Liver (tissue), 9 donors: ENCODE measurements around the gene ITPA. TPM values are rescaled to one million over a fixed set of nuclear protein-coding genes. Genes with fewer than 3 reads are reported as not detected.

ENCODE experiments used
- DNase-seq: peaks from one replicate; pipeline ENCODE4 v3.0.0-alpha.2; 2017; ENCODE audit warnings: low spot score
- H3K27ac ChIP-seq, 2 donors: one replicate each; pipeline ENCODE4 v1.7.0; 2013; ENCODE audit warnings: inconsistent platforms in 2 of 2, low read length in 2 of 2, control low read depth in 1 of 2, low read depth in 1 of 2, mild to moderate bottlenecking in 1 of 2
- H3K27me3 ChIP-seq, 4 donors: one replicate each; pipeline versions ENCODE4 v1.6.1 to v1.7.0; 2013; ENCODE audit warnings: low read length in 3 of 4, inconsistent platforms in 1 of 4, mild to moderate bottlenecking in 1 of 4, moderate library complexity in 1 of 4; ENCODE audit not compliant: control insufficient read depth in 4 of 4, insufficient read depth in 4 of 4
- H3K36me3 ChIP-seq, 4 donors: one replicate each; pipeline versions ENCODE4 v1.6.1 to v1.7.0; 2013; ENCODE audit warnings: low read length in 3 of 4, mild to moderate bottlenecking in 3 of 4, low read depth in 1 of 4, moderate library complexity in 1 of 4; ENCODE audit not compliant: control insufficient read depth in 4 of 4, insufficient read depth in 3 of 4
- H3K4me1 ChIP-seq, 4 donors: one replicate each; pipeline versions ENCODE4 v1.6.1 to v1.7.0; 2013; ENCODE audit warnings: low read length in 3 of 4, mild to moderate bottlenecking in 3 of 4, moderate library complexity in 1 of 4; ENCODE audit not compliant: control insufficient read depth in 4 of 4, insufficient read depth in 4 of 4
- H3K4me3 ChIP-seq, 3 donors: one replicate each; pipeline versions ENCODE4 v1.6.1 to v1.7.0; 2013; ENCODE audit warnings: low read length in 3 of 3, control low read depth in 1 of 3, low read depth in 1 of 3, mild to moderate bottlenecking in 1 of 3
- H3K9ac ChIP-seq, 2 donors: one replicate each; pipeline ENCODE4 v1.7.0; 2013; ENCODE audit warnings: low read length in 2 of 2, mild to moderate bottlenecking in 2 of 2, moderate library complexity in 2 of 2, control low read depth in 1 of 2, low read depth in 1 of 2
- H3K9me3 ChIP-seq, 4 donors: one replicate each; pipeline versions ENCODE4 v1.6.1 to v1.7.0; 2013; ENCODE audit warnings: low read length in 3 of 4; ENCODE audit not compliant: control insufficient read depth in 4 of 4
- EGR1 ChIP-seq, 2 donors: IDR thresholded peaks; 2 replicates each; pipeline ENCODE4 v1.6.1; 2016 to 2018; ENCODE audit warnings: antibody characterized with exemption in 2 of 2, low read depth in 2 of 2
- FOXA1 ChIP-seq: IDR thresholded peaks from 2 replicates; pipeline ENCODE4 v1.6.1; 2016; ENCODE audit warnings: antibody characterized with exemption
- FOXA2 ChIP-seq: IDR thresholded peaks from 2 replicates; pipeline ENCODE4 v1.6.1; 2016; ENCODE audit warnings: antibody characterized with exemption
- GABPA ChIP-seq, 2 donors: IDR thresholded peaks in 1 of 2; conservative IDR thresholded peaks in 1 of 2; 2 replicates each; pipeline ENCODE4 v1.6.1; 2016; ENCODE audit warnings: antibody characterized with exemption in 2 of 2, mild to moderate bottlenecking in 1 of 2, moderate library complexity in 1 of 2
- HNF4A ChIP-seq, 2 donors: conservative IDR thresholded peaks; 2 replicates each; pipeline ENCODE4 v1.6.1; 2016; ENCODE audit warnings: antibody characterized with exemption in 2 of 2, mild to moderate bottlenecking in 2 of 2
- JUND ChIP-seq, 2 donors: IDR thresholded peaks; 2 replicates each; pipeline ENCODE4 v1.6.1; 2016; ENCODE audit warnings: antibody characterized with exemption in 2 of 2
- NR2F2 ChIP-seq: IDR thresholded peaks from 2 replicates; pipeline ENCODE4 v1.6.1; 2016; ENCODE audit warnings: antibody characterized with exemption
- RAD21 ChIP-seq, 2 donors: IDR thresholded peaks; 2 replicates each; pipeline ENCODE4 v1.6.1; 2016; ENCODE audit warnings: antibody characterized with exemption in 2 of 2, mild to moderate bottlenecking in 2 of 2
- SP1 ChIP-seq: IDR thresholded peaks from 2 replicates; pipeline ENCODE4 v1.6.1; 2018; ENCODE audit warnings: antibody characterized with exemption, mild to moderate bottlenecking
- TAF1 ChIP-seq: conservative IDR thresholded peaks from 2 replicates; pipeline ENCODE4 v1.6.1; 2016; ENCODE audit warnings: antibody characterized with exemption, mild to moderate bottlenecking
- YY1 ChIP-seq: IDR thresholded peaks from 2 replicates; pipeline ENCODE4 v1.6.1; 2016; ENCODE audit warnings: antibody characterized with exemption, mild to moderate bottlenecking
- WGBS: extraction: QIAGEN DNeasy Blood & Tissue Kit; methylation state at CpG from one replicate; pipeline ENCODE4 v1.1.7; 2013; 5-methylcytosine and 5-hydroxymethylcytosine counted together
- polyA plus RNA-seq, 2 donors: library from polyadenylated mRNA; stranded (reverse) in 1 of 2; unstranded in 1 of 2; fragments of 200-250 nt in 1 of 2; fragments of >200 nt in 1 of 2; fragmentation: Nextera tagmentation in 1 of 2; extraction: Ambion mirVana in 1 of 2; gene quantifications; one replicate each; pipeline versions ENCODE4 v1.2.1 to v1.2.3, GENCODE V29; 2013 to 2015
- total RNA-seq, 2 donors: library from RNA; depleted of rRNA; stranded (reverse); fragments of >200 nt; gene quantifications; one replicate each; pipeline ENCODE4 v1.2.3, GENCODE V29; 2014
- TF ChIP-seq, protein P1 (sequence below): IDR thresholded peaks from 2 replicates; pipeline ENCODE4 v1.6.1; 2016; ENCODE audit warnings: antibody characterized with exemption
- TF ChIP-seq, protein P2 (sequence below): IDR thresholded peaks from 2 replicates; pipeline ENCODE4 v1.6.1; 2016; ENCODE audit warnings: antibody characterized with exemption
- TF ChIP-seq, protein P3 (sequence below): IDR thresholded peaks from 2 replicates; pipeline ENCODE4 v1.6.1; 2016; ENCODE audit warnings: antibody characterized with exemption, mild to moderate bottlenecking
- TF ChIP-seq, protein P4 (sequence below): IDR thresholded peaks from 2 replicates; pipeline ENCODE4 v1.6.1; 2016; ENCODE audit warnings: antibody characterized with exemption
- TF ChIP-seq, protein P5 (sequence below): fragments of 150-350 bp; IDR thresholded peaks from 2 replicates; pipeline ENCODE4 v1.5.1; 2017; ENCODE audit warnings: improper control_type of control experiment, low read depth, low read length; ENCODE audit not compliant: missing input control
- donor health status: healthy.
- donor health status: healthy.
- donor health status: healthy.
- donor health status: healthy.
- donor health status: healthy.

ITPA gene
- total and polyA plus RNA-seq, 4 donors, result 14.4 to 39.8 (median 19.7) TPM

DNA sequence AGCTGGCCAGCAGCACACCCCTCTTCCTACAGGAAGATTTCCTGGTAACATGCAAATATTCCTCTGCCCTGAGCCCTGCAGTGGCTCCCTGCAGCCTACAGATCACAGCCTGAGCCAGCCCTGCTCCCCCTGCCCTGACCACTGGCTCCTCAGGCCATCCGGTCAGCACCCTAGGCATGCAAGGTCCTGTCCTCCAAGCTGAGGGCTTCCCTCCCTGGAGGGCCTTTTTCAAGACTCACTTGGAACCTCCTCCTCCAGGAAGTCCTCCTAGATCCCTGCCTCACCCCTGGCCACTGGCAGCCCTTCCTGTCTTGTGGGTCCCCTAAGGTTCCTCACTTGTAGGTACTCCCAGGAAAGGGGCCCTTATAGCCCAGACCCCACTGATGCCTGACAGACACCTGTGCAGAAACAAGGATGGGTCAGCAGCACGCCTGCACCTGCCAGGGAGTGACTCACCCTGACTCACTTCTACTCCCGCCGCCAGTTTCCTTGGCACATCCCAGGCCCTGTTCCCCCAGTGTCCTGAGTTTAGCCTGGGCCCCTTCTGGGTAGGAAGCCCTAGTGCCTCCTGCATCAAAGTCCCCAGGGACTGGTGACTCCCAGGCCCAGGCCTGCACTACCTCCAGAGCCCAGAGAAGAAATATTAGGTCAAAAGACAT, 26.5 kb downstream of the ITPA start:
- H3K9me3 ChIP-seq, result no peaks in the 10 kb centered on the region
- DNase-seq, result no peak
- H3K4me3 ChIP-seq, result no peak overlapping the region
- H3K9ac ChIP-seq, result no peak overlapping the region
- H3K27me3 ChIP-seq, result peaks cover 0 to 8% (median 1%) of the 10 kb centered on the region in 4 donors
- TF ChIP-seq, protein P1, sequence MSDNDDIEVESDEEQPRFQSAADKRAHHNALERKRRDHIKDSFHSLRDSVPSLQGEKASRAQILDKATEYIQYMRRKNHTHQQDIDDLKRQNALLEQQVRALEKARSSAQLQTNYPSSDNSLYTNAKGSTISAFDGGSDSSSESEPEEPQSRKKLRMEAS, result no peak
- no peak for TF ChIP-seq RAD21 (IDR thresholded peaks at IDR 0.05)
- no peak for TF ChIP-seq TAF1
- TF ChIP-seq YY1, result no peak
- TF ChIP-seq, protein P2, sequence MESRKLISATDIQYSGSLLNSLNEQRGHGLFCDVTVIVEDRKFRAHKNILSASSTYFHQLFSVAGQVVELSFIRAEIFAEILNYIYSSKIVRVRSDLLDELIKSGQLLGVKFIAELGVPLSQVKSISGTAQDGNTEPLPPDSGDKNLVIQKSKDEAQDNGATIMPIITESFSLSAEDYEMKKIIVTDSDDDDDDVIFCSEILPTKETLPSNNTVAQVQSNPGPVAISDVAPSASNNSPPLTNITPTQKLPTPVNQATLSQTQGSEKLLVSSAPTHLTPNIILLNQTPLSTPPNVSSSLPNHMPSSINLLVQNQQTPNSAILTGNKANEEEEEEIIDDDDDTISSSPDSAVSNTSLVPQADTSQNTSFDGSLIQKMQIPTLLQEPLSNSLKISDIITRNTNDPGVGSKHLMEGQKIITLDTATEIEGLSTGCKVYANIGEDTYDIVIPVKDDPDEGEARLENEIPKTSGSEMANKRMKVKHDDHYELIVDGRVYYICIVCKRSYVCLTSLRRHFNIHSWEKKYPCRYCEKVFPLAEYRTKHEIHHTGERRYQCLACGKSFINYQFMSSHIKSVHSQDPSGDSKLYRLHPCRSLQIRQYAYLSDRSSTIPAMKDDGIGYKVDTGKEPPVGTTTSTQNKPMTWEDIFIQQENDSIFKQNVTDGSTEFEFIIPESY, result no peak
- no peak for TF ChIP-seq HNF4A (conservative IDR thresholded peaks at IDR 0.05)
- TF ChIP-seq, protein P3, sequence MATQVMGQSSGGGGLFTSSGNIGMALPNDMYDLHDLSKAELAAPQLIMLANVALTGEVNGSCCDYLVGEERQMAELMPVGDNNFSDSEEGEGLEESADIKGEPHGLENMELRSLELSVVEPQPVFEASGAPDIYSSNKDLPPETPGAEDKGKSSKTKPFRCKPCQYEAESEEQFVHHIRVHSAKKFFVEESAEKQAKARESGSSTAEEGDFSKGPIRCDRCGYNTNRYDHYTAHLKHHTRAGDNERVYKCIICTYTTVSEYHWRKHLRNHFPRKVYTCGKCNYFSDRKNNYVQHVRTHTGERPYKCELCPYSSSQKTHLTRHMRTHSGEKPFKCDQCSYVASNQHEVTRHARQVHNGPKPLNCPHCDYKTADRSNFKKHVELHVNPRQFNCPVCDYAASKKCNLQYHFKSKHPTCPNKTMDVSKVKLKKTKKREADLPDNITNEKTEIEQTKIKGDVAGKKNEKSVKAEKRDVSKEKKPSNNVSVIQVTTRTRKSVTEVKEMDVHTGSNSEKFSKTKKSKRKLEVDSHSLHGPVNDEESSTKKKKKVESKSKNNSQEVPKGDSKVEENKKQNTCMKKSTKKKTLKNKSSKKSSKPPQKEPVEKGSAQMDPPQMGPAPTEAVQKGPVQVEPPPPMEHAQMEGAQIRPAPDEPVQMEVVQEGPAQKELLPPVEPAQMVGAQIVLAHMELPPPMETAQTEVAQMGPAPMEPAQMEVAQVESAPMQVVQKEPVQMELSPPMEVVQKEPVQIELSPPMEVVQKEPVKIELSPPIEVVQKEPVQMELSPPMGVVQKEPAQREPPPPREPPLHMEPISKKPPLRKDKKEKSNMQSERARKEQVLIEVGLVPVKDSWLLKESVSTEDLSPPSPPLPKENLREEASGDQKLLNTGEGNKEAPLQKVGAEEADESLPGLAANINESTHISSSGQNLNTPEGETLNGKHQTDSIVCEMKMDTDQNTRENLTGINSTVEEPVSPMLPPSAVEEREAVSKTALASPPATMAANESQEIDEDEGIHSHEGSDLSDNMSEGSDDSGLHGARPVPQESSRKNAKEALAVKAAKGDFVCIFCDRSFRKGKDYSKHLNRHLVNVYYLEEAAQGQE, result no peak
- no peak for TF ChIP-seq GABPA (IDR thresholded peaks at IDR 0.05 in 1 of 2, conservative IDR thresholded peaks at IDR 0.05 in 1 of 2)
- TF ChIP-seq, protein P4, sequence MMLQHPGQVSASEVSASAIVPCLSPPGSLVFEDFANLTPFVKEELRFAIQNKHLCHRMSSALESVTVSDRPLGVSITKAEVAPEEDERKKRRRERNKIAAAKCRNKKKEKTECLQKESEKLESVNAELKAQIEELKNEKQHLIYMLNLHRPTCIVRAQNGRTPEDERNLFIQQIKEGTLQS, result no peak
- no peak for TF ChIP-seq EGR1 (IDR thresholded peaks at IDR 0.05; ENCODE audit: low read depth in 2 of 2)
- TF ChIP-seq FOXA2, result no peak
- TF ChIP-seq SP1, result no peak
- TF ChIP-seq JUND (IDR thresholded peaks at IDR 0.05), result no peak
- no peak for TF ChIP-seq NR2F2
- TF ChIP-seq, protein P5, sequence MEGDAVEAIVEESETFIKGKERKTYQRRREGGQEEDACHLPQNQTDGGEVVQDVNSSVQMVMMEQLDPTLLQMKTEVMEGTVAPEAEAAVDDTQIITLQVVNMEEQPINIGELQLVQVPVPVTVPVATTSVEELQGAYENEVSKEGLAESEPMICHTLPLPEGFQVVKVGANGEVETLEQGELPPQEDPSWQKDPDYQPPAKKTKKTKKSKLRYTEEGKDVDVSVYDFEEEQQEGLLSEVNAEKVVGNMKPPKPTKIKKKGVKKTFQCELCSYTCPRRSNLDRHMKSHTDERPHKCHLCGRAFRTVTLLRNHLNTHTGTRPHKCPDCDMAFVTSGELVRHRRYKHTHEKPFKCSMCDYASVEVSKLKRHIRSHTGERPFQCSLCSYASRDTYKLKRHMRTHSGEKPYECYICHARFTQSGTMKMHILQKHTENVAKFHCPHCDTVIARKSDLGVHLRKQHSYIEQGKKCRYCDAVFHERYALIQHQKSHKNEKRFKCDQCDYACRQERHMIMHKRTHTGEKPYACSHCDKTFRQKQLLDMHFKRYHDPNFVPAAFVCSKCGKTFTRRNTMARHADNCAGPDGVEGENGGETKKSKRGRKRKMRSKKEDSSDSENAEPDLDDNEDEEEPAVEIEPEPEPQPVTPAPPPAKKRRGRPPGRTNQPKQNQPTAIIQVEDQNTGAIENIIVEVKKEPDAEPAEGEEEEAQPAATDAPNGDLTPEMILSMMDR, result no peak
- no peak for TF ChIP-seq FOXA1
- no peak overlapping the region for H3K27ac ChIP-seq
- H3K36me3 ChIP-seq, result no peaks in the 10 kb centered on the region
- peaks cover 8 to 21% (median 14%) of the 10 kb centered on the region in 4 donors for H3K4me1 ChIP-seq
- WGBS, result 88% methylated on average over 4 of the region's 4 CpGs
